HepG2 (cell line): ENCODE measurements around the gene CD79A. TPM values are rescaled to one million over a fixed set of nuclear protein-coding genes. Genes with fewer than 3 reads are reported as not detected.
A peak's percentile ranks its signal among the peaks of the same experiment; 100 is the strongest.

Experiments
- CBX2 ChIP-seq, 2 experiments: fragments of 200-600 bp in 1 of 2; sonication (generic); formaldehyde crosslinking in 1 of 2; IDR thresholded peaks; 2 replicates each; pipeline versions ENCODE4 v1.7.0 to v1.8.1; 2018 to 2022; ENCODE audit warnings: low read depth in 2 of 2, low read length in 1 of 2, mild to moderate bottlenecking in 1 of 2, missing genetic modification reagents in 1 of 2
- NFE2L2 ChIP-seq: fragments of 150-350 bp; IDR thresholded peaks from 2 replicates; pipeline ENCODE4 v1.6.1; 2014; ENCODE audit warnings: low read length
- ONECUT2 ChIP-seq: sonication (generic); formaldehyde crosslinking; IDR thresholded peaks from 2 replicates; pipeline ENCODE4 v1.4.0; 2020; ENCODE audit warnings: missing genetic modification reagents
- PHF5A ChIP-seq: IDR thresholded peaks from one replicate; pipeline ENCODE4 v1.6.1; 2018; ENCODE audit warnings: low read depth, missing genetic modification reagents; ENCODE audit not compliant: unreplicated experiment
- RAD51 ChIP-seq: fragments of 450-650 bp; IDR thresholded peaks from 2 replicates; pipeline ENCODE4 v1.6.1; 2016; ENCODE audit warnings: borderline replicate concordance
- SMAD1 ChIP-seq: sonication (generic); formaldehyde crosslinking; IDR thresholded peaks from 2 replicates; pipeline ENCODE4 v1.4.0; 2020; ENCODE audit warnings: missing genetic modification reagents, low read depth, mild to moderate bottlenecking, borderline replicate concordance
- ZNF382 ChIP-seq: sonication (generic); formaldehyde crosslinking; IDR thresholded peaks from 2 replicates; pipeline ENCODE4 v1.5.0; 2020; ENCODE audit warnings: missing genetic modification reagents, mild to moderate bottlenecking, borderline replicate concordance
- ZNF709 ChIP-seq: sonication (generic); formaldehyde crosslinking; IDR thresholded peaks from 2 replicates; pipeline ENCODE4 v1.5.0; 2020; ENCODE audit warnings: mild to moderate bottlenecking, missing genetic modification reagents
- ZNF777 ChIP-seq: sonication (generic); formaldehyde crosslinking; IDR thresholded peaks from 2 replicates; pipeline ENCODE4 v1.4.0; 2020; ENCODE audit warnings: missing genetic modification reagents
- ZNF780A ChIP-seq: sonication (generic); formaldehyde crosslinking; IDR thresholded peaks from 2 replicates; pipeline ENCODE4 v1.8.0; 2022; ENCODE audit warnings: mild to moderate bottlenecking, missing genetic modification reagents, moderate library complexity
- polyA plus RNA-seq, 8 experiments: library from polyadenylated mRNA; depleted of rRNA in 3 of 8; stranded (reverse) in 7 of 8; unstranded in 1 of 8; fragments of >200 nt; fragmentation: Illumina TruSeq in 4 of 8; extraction: Trizol in 4 of 8; gene quantifications; 2 replicates each; pipeline versions ENCODE4 v1.2.1 to v1.2.3, GENCODE V29; 2011 to 2016; ENCODE audit warnings: low read depth in 4 of 8, missing spikeins in 1 of 8, mixed read lengths in 1 of 8; ENCODE audit not compliant: insufficient read depth in 1 of 8
- total RNA-seq, 5 experiments: library from RNA; depleted of rRNA; stranded (reverse); fragments of >200 nt; fragmentation: Illumina TruSeq; extraction: Trizol; gene quantifications; 2 replicates each; pipeline ENCODE4 v1.2.3, GENCODE V29; 2016; ENCODE audit warnings: low read depth in 1 of 5
- TF ChIP-seq, protein P1 (sequence below): sonication (generic); formaldehyde crosslinking; IDR thresholded peaks from 2 replicates; pipeline ENCODE4 v1.5.1; 2020; ENCODE audit warnings: mild to moderate bottlenecking, missing genetic modification reagents, moderate library complexity
- TF ChIP-seq, protein P2 (sequence below), 2 experiments: sonication (generic) in 1 of 2; formaldehyde crosslinking in 1 of 2; IDR thresholded peaks; 2 replicates each; pipeline versions ENCODE4 v1.6.1 to v1.9.0; 2014 to 2022; ENCODE audit warnings: antibody characterized with exemption in 1 of 2, borderline replicate concordance in 1 of 2, inconsistent platforms in 1 of 2, low read depth in 1 of 2, missing genetic modification reagents in 1 of 2
- TF ChIP-seq, protein P3 (sequence below): sonication (generic); formaldehyde crosslinking; IDR thresholded peaks from 2 replicates; pipeline ENCODE4 v1.8.1; 2023; ENCODE audit warnings: mild to moderate bottlenecking, missing genetic modification reagents
- TF ChIP-seq, protein P4 (sequence below): sonication (generic); formaldehyde crosslinking; IDR thresholded peaks from 2 replicates; pipeline ENCODE4 v1.4.0; 2020; ENCODE audit warnings: missing genetic modification reagents
- TF ChIP-seq, protein P5 (sequence below): sonication (generic); formaldehyde crosslinking; IDR thresholded peaks from 2 replicates; pipeline ENCODE4 v1.9.0; 2021; ENCODE audit warnings: missing genetic modification reagents, mild to moderate bottlenecking, borderline replicate concordance

CD79A gene
- total and polyA plus RNA-seq, 2 of the 13 experiments (the other 11 are each of a cell fraction or from before 2014, with no cell fraction given), result 0.24 to 0.33 TPM

DNA sequence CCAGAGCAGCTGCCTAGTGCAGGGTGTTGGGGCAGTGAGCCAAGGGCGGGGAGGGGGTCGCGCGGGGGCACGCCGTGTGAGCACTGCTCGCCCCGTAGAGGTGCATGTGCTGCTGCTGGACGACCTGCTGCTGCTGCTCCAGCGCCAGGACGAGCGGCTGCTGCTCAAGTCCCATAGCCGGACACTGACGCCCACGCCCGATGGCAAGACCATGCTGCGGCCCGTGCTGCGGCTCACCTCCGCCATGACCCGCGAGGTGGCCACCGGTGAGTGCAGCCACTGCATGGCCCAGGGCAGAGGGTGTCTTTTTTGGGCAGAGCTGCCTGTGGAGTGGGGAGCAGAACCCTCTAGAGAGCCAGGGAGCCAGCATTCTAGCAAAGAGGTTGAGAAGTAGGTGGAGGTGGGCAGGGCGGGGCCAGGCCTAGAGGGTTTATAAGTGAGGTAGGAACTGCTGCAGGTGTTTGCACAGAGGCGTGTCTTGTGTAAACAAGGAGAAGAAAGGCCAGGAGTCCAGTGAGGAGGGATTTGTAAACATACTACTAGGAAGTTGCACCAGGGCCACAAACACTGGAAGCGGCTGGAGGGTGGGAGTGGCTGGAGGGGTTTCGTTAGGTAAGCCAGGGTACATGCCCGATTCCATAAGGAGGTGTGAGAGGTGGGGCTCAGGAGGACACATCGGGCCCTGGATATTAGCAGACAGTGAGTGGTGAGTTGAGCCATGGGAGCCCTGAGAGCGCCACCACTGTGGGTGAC, 27.2 kb downstream of the CD79A start (continued):
- TF ChIP-seq, protein P1, sequence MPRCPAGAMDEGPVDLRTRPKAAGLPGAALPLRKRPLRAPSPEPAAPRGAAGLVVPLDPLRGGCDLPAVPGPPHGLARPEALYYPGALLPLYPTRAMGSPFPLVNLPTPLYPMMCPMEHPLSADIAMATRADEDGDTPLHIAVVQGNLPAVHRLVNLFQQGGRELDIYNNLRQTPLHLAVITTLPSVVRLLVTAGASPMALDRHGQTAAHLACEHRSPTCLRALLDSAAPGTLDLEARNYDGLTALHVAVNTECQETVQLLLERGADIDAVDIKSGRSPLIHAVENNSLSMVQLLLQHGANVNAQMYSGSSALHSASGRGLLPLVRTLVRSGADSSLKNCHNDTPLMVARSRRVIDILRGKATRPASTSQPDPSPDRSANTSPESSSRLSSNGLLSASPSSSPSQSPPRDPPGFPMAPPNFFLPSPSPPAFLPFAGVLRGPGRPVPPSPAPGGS (CRISPR knock-in tag), result 0 out of 2 replicates have a peak, but pooled peaks have one; percentile 21
- TF ChIP-seq, protein P2, sequence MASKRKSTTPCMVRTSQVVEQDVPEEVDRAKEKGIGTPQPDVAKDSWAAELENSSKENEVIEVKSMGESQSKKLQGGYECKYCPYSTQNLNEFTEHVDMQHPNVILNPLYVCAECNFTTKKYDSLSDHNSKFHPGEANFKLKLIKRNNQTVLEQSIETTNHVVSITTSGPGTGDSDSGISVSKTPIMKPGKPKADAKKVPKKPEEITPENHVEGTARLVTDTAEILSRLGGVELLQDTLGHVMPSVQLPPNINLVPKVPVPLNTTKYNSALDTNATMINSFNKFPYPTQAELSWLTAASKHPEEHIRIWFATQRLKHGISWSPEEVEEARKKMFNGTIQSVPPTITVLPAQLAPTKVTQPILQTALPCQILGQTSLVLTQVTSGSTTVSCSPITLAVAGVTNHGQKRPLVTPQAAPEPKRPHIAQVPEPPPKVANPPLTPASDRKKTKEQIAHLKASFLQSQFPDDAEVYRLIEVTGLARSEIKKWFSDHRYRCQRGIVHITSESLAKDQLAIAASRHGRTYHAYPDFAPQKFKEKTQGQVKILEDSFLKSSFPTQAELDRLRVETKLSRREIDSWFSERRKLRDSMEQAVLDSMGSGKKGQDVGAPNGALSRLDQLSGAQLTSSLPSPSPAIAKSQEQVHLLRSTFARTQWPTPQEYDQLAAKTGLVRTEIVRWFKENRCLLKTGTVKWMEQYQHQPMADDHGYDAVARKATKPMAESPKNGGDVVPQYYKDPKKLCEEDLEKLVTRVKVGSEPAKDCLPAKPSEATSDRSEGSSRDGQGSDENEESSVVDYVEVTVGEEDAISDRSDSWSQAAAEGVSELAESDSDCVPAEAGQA (IDR thresholded peaks at IDR 0.05; ENCODE audit: low read depth), result 0 out of 2 replicates have a peak, but pooled peaks have one; percentile 45
- TF ChIP-seq, protein P2 (CRISPR knock-in tag; IDR thresholded peaks at IDR 0.05; ENCODE audit: borderline replicate concordance), result no peak
- TF ChIP-seq PHF5A (CRISPR knock-in tag) (no peak), ZNF777 (no peak), ZNF382 (CRISPR knock-in tag) (no peak), ZNF780A (CRISPR knock-in tag) (no peak), CBX2 (IDR thresholded peaks at IDR 0.05; ENCODE audit: low read depth, low read length) (no peak), CBX2 (CRISPR knock-in tag; IDR thresholded peaks at IDR 0.05; ENCODE audit: low read depth) (no peak), ZNF709 (CRISPR knock-in tag) (no peak), NFE2L2 (no peak), RAD51 (no peak), SMAD1 (CRISPR knock-in tag) (no peak), ONECUT2 (CRISPR knock-in tag) (no peak)
- TF ChIP-seq, protein P3, sequence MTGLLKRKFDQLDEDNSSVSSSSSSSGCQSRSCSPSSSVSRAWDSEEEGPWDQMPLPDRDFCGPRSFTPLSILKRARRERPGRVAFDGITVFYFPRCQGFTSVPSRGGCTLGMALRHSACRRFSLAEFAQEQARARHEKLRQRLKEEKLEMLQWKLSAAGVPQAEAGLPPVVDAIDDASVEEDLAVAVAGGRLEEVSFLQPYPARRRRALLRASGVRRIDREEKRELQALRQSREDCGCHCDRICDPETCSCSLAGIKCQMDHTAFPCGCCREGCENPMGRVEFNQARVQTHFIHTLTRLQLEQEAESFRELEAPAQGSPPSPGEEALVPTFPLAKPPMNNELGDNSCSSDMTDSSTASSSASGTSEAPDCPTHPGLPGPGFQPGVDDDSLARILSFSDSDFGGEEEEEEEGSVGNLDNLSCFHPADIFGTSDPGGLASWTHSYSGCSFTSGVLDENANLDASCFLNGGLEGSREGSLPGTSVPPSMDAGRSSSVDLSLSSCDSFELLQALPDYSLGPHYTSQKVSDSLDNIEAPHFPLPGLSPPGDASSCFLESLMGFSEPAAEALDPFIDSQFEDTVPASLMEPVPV (CRISPR knock-in tag), result no peak
- TF ChIP-seq, protein P4, sequence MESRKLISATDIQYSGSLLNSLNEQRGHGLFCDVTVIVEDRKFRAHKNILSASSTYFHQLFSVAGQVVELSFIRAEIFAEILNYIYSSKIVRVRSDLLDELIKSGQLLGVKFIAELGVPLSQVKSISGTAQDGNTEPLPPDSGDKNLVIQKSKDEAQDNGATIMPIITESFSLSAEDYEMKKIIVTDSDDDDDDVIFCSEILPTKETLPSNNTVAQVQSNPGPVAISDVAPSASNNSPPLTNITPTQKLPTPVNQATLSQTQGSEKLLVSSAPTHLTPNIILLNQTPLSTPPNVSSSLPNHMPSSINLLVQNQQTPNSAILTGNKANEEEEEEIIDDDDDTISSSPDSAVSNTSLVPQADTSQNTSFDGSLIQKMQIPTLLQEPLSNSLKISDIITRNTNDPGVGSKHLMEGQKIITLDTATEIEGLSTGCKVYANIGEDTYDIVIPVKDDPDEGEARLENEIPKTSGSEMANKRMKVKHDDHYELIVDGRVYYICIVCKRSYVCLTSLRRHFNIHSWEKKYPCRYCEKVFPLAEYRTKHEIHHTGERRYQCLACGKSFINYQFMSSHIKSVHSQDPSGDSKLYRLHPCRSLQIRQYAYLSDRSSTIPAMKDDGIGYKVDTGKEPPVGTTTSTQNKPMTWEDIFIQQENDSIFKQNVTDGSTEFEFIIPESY (CRISPR knock-in tag), result peak; percentile 92
- TF ChIP-seq, protein P5, sequence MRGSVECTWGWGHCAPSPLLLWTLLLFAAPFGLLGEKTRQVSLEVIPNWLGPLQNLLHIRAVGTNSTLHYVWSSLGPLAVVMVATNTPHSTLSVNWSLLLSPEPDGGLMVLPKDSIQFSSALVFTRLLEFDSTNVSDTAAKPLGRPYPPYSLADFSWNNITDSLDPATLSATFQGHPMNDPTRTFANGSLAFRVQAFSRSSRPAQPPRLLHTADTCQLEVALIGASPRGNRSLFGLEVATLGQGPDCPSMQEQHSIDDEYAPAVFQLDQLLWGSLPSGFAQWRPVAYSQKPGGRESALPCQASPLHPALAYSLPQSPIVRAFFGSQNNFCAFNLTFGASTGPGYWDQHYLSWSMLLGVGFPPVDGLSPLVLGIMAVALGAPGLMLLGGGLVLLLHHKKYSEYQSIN (CRISPR knock-in tag), result no peak
